CD14-positive monocyte (primary cell): ENCODE measurements around the gene EFNA1. TPM values are rescaled to one million over a fixed set of nuclear protein-coding genes. Genes with fewer than 3 reads are reported as not detected.

Experiments used
- DNase-seq, 3 donors: peaks; one replicate each; pipeline ENCODE4 v3.0.0-alpha.2; 2011 to 2022
- H2AFZ ChIP-seq: 2 replicates; pipeline ENCODE4 v1.6.0; 2012; ENCODE audit warnings: mild to moderate bottlenecking, low read depth, low read length, inconsistent platforms; ENCODE audit not compliant: insufficient read depth, poor library complexity, severe bottlenecking
- H3K27ac ChIP-seq, 2 donors: 1 replicate in 1 of 2; 2 replicates in 1 of 2; pipeline ENCODE4 v1.5.1; 2012 to 2013; ENCODE audit warnings: low read length in 2 of 2, control low read depth in 1 of 2, inconsistent platforms in 1 of 2, low read depth in 1 of 2, mild to moderate bottlenecking in 1 of 2
- H3K27me3 ChIP-seq, 2 donors: one replicate each; pipeline versions ENCODE4 v1.6.0 to v1.6.1; 2011 to 2013; ENCODE audit warnings: low read length in 2 of 2; ENCODE audit not compliant: control insufficient read depth in 2 of 2, insufficient read depth in 2 of 2
- H3K36me3 ChIP-seq, 2 donors: replicated peaks in 1 of 2; 1 replicate in 1 of 2; 2 replicates in 1 of 2; pipeline versions ENCODE4 v1.5.1 to v1.6.1; 2012 to 2013; ENCODE audit warnings: low read length in 2 of 2, control low read depth in 1 of 2, inconsistent platforms in 1 of 2, mild to moderate bottlenecking in 1 of 2; ENCODE audit not compliant: insufficient read depth in 2 of 2, control insufficient read depth in 1 of 2
- H3K4me1 ChIP-seq, 2 donors: 1 replicate in 1 of 2; 2 replicates in 1 of 2; pipeline versions ENCODE4 v1.5.1 to v1.6.1; 2012 to 2013; ENCODE audit warnings: low read length in 2 of 2, control low read depth in 1 of 2, inconsistent platforms in 1 of 2, mild to moderate bottlenecking in 1 of 2, moderate library complexity in 1 of 2; ENCODE audit not compliant: insufficient read depth in 2 of 2, control insufficient read depth in 1 of 2
- H3K4me2 ChIP-seq: replicated peaks from 2 replicates; pipeline ENCODE3; 2012; ENCODE audit warnings: low read length, moderate library complexity, mild to moderate bottlenecking; ENCODE audit not compliant: poor library complexity, severe bottlenecking; ENCODE audit errors: extremely low read depth
- H3K4me3 ChIP-seq, 3 experiments: fragments of 200-600 bp in 1 of 3; sonication (generic) in 1 of 3; replicated peaks in 1 of 3; 1 replicate in 2 of 3; 2 replicates in 1 of 3; pipeline ENCODE4 v1.5.1; 2011 to 2013; ENCODE audit warnings: low read length in 3 of 3, mild to moderate bottlenecking in 3 of 3, control low read depth in 2 of 3, low read depth in 2 of 3, inconsistent platforms in 1 of 3, moderate library complexity in 1 of 3
- H3K79me2 ChIP-seq: 2 replicates; pipeline ENCODE4 v1.6.0; 2012; ENCODE audit warnings: mild to moderate bottlenecking, control low read depth, inconsistent platforms, low read length, moderate library complexity; ENCODE audit not compliant: insufficient read depth
- H3K9ac ChIP-seq: 2 replicates; pipeline ENCODE4 v1.6.0; 2017; ENCODE audit warnings: low read length, mild to moderate bottlenecking; ENCODE audit not compliant: insufficient read depth, poor library complexity, severe bottlenecking
- H3K9me3 ChIP-seq, 2 donors: replicated peaks in 1 of 2; 1 replicate in 1 of 2; 2 replicates in 1 of 2; pipeline versions ENCODE4 v1.5.1 to v1.6.1; 2012 to 2013; ENCODE audit warnings: low read length in 2 of 2, control low read depth in 1 of 2; ENCODE audit not compliant: control insufficient read depth in 1 of 2, insufficient read depth in 1 of 2
- H4K20me1 ChIP-seq: 2 replicates; pipeline ENCODE4 v1.6.0; 2012; ENCODE audit warnings: mild to moderate bottlenecking, low read length, control low read depth, moderate library complexity; ENCODE audit not compliant: insufficient read depth
- H3K27ac Mint-ChIP-seq, 7 donors: one replicate each; pipeline ENCODE4 v1.8.0; 2020; ENCODE audit warnings: mild to moderate bottlenecking in 7 of 7, mixed read lengths in 7 of 7, moderate library complexity in 6 of 7, inconsistent platforms in 2 of 7
- H3K27me3 Mint-ChIP-seq, 3 donors: one replicate each; pipeline ENCODE4 v1.8.0; 2021 to 2022; ENCODE audit warnings: low read depth in 3 of 3, mild to moderate bottlenecking in 3 of 3, mixed read lengths in 3 of 3, moderate library complexity in 3 of 3, inconsistent platforms in 1 of 3
- H3K36me3 Mint-ChIP-seq, 2 donors: one replicate each; pipeline ENCODE4 v1.8.0; 2020; ENCODE audit warnings: mixed read lengths in 2 of 2, inconsistent platforms in 1 of 2, mild to moderate bottlenecking in 1 of 2
- H3K4me1 Mint-ChIP-seq: one replicate; pipeline ENCODE4 v1.8.0; 2020; ENCODE audit warnings: mild to moderate bottlenecking, mixed read lengths
- H3K4me3 Mint-ChIP-seq, 2 donors: one replicate each; pipeline ENCODE4 v1.8.0; 2020; ENCODE audit warnings: mild to moderate bottlenecking in 2 of 2, mixed read lengths in 2 of 2, moderate library complexity in 1 of 2
- H3K9me3 Mint-ChIP-seq, 7 donors: one replicate each; pipeline ENCODE4 v1.8.0; 2020 to 2022; ENCODE audit warnings: mixed read lengths in 7 of 7, mild to moderate bottlenecking in 6 of 7, moderate library complexity in 6 of 7, inconsistent platforms in 2 of 7
- CTCF ChIP-seq: fragments of 200-600 bp; IDR thresholded peaks from one replicate; pipeline ENCODE4 v1.8.0; 2022; ENCODE audit warnings: antibody characterized with exemption, mild to moderate bottlenecking
- WGBS: methylation state at CpG from one replicate; pipeline ENCODE4 v1.1.5; 2013; ENCODE audit warnings: missing lambda C conversion rate; ENCODE audit not compliant: insufficient coverage; 5-methylcytosine and 5-hydroxymethylcytosine counted together
- intact Hi-C, 2 donors: fragments of 100-400 bp; cut with micrococcal nuclease; formaldehyde crosslinking; loops; one replicate each; pipeline versions ENCODE4 v1.15.0 to v1.15.1; 2023
- polyA plus RNA-seq, 3 donors: library from polyadenylated mRNA; depleted of rRNA in 1 of 3; unstranded in 2 of 3; stranded (reverse) in 1 of 3; fragments of 300-500 nt in 2 of 3; fragments of >200 nt in 1 of 3; fragmentation: Illumina TruSeq in 2 of 3; gene quantifications; 1 replicate in 2 of 3; 2 replicates in 1 of 3; pipeline ENCODE4 v1.2.3, GENCODE V29; 2012 to 2021

Gene EFNA1
- polyA plus RNA-seq, 3 donors, result 1.2 TPM; not detected in 2

- no peaks in the 10 kb centered on the region for H3K36me3 ChIP-seq
- H3K27me3 ChIP-seq, result peaks cover 57 to 67% of the 10 kb centered on the region in 2 donors
- intact Hi-C loops, result loop anchor here in 1 of 2 donors (10.0 kb wide), 1 partner anchor 528 kb away; the partner anchor contains the start of gene UBE2Q1
- H3K4me1 ChIP-seq, result peaks cover 61 to 75% of the 10 kb centered on the region in 2 donors
- no peak overlapping the region for H3K27ac ChIP-seq
- H3K4me2 ChIP-seq, result peak overlapping the region; percentile 77
- Mint-ChIP-seq H3K4me1 (peaks cover 53% of the 10 kb centered on the region), H3K27ac (no peak overlapping the region), H3K4me3 (peak overlapping the region; percentile 62 to 97), H3K36me3 (peaks cover 17 to 18% of the 10 kb centered on the region in 2 donors), H3K27me3 (peaks cover 53 to 70% (median 64%) of the 10 kb centered on the region in 3 donors), H3K9me3 (peaks cover 0 to 41% (median 15%) of the 10 kb centered on the region in 7 donors)
- peaks cover 0 to 16% of the 10 kb centered on the region in 2 donors for H3K9me3 ChIP-seq
- peaks cover 49% of the 10 kb centered on the region for H4K20me1 ChIP-seq
- no peak for DNase-seq
- 7% methylated on average over 23 of the region's 36 CpGs for WGBS
- peak overlapping the region; percentile 38 for H2AFZ ChIP-seq
- no peak for TF ChIP-seq CTCF
- peak overlapping the region in 1 of 3 experiments; percentile 63 for H3K4me3 ChIP-seq
- no peaks in the 10 kb centered on the region for H3K79me2 ChIP-seq
- no peak overlapping the region for H3K9ac ChIP-seq
These were observed 45.2 kb upstream of the EFNA1 start for GRCh38 chr1:155082301-155083051.

- Histone ChIP-seq H4K20me1 (peaks cover 49% of the 10 kb centered on the region), H3K27ac (no peak overlapping the region), H2AFZ (no peak overlapping the region), H3K27me3 (peaks cover 52 to 60% of the 10 kb centered on the region in 2 donors), H3K4me3 (no peak overlapping the region), H3K4me2 (no peak overlapping the region), H3K79me2 (no peaks in the 10 kb centered on the region), H3K9me3 (peaks cover 0 to 16% of the 10 kb centered on the region in 2 donors), H3K36me3 (no peaks in the 10 kb centered on the region), H3K4me1 (peaks cover 61 to 75% of the 10 kb centered on the region in 2 donors), H3K9ac (no peak overlapping the region)
- intact Hi-C loops, result loop anchor here in 1 of 2 donors (10.0 kb wide), 1 partner anchor 528 kb away; the partner anchor contains the start of gene UBE2Q1
- peaks cover 0 to 40% (median 15%) of the 10 kb centered on the region in 7 donors for H3K9me3 Mint-ChIP-seq
- no peak for TF ChIP-seq CTCF
- peaks cover 48 to 64% (median 58%) of the 10 kb centered on the region in 3 donors for H3K27me3 Mint-ChIP-seq
- peak in 1 of 3 donors; percentile 5 for DNase-seq
- H3K36me3 Mint-ChIP-seq, result peaks cover 18% of the 10 kb centered on the region in 2 donors
- peak overlapping the region in 1 of 2 donors; percentile 97 for H3K4me3 Mint-ChIP-seq
- H3K4me1 Mint-ChIP-seq, result peaks cover 53% of the 10 kb centered on the region
- no peak overlapping the region for H3K27ac Mint-ChIP-seq
- 86% methylated on average over 5 of the region's 6 CpGs for WGBS
These were observed 44.6 kb upstream of the EFNA1 start for GRCh38 chr1:155083052-155083541.
